ENCODE measurements around the gene DAD1. TPM values are rescaled to one million over a fixed set of nuclear protein-coding genes. Genes with fewer than 3 reads are reported as not detected.
"Not testable (repeated sequence)": the region's sequence is repeated elsewhere in the genome, so short reads cannot be mapped to it uniquely, and the experiment has no call there.

Gene DAD1
- total RNA-seq, 1 experiment from 2014 or later, result 166 TPM

GRCh38 chr14:22623047-22623446 lies 34.0 kb upstream of the DAD1 start:
- Mint-ChIP-seq H3K4me1 (ENCODE audit: insufficient read depth, unreplicated experiment) (no peaks in the 10 kb centered on the region), H3K27ac (ENCODE audit: low read depth, unreplicated experiment) (no peak overlapping the region), H3K4me3 (ENCODE audit: unreplicated experiment) (no peak overlapping the region), H3K27me3 (ENCODE audit: insufficient read depth, unreplicated experiment) (no peaks in the 10 kb centered on the region), H3K36me3 (ENCODE audit: insufficient read depth, unreplicated experiment) (no peaks in the 10 kb centered on the region), H3K9me3 (ENCODE audit: unreplicated experiment) (no peaks in the 10 kb centered on the region)
- ChIA-PET POLR2A (no interaction called here), CTCF (no interaction called here)
- intact Hi-C loops (cut with micrococcal nuclease), result no loop called here
- BruUV-seq (replicated peaks), result no TSS peak
- no peak for TF ChIP-seq CTCF (IDR thresholded peaks at IDR 0.05; ENCODE audit: unreplicated experiment)
- DNase-seq (ENCODE audit: unreplicated experiment), result no peak

GRCh38 chr14:22622255-22622654 lies 33.2 kb upstream of the DAD1 start:
- no peaks in the 10 kb centered on the region for H3K9me3 Mint-ChIP-seq (ENCODE audit: unreplicated experiment)
- H3K36me3 Mint-ChIP-seq (ENCODE audit: insufficient read depth, unreplicated experiment), result no peaks in the 10 kb centered on the region
- CTCF ChIA-PET, result no interaction called here
- H3K4me3 Mint-ChIP-seq (ENCODE audit: unreplicated experiment), result no peak overlapping the region
- TF ChIP-seq CTCF (IDR thresholded peaks at IDR 0.05; ENCODE audit: unreplicated experiment), result no peak
- no peak overlapping the region for H3K27ac Mint-ChIP-seq (ENCODE audit: low read depth, unreplicated experiment)
- no peak for DNase-seq (ENCODE audit: unreplicated experiment)
- no peaks in the 10 kb centered on the region for H3K4me1 Mint-ChIP-seq (ENCODE audit: insufficient read depth, unreplicated experiment)
- no peaks in the 10 kb centered on the region for H3K27me3 Mint-ChIP-seq (ENCODE audit: insufficient read depth, unreplicated experiment)
- POLR2A ChIA-PET, result no interaction called here
- BruUV-seq (replicated peaks), result no TSS peak
- intact Hi-C loops (cut with micrococcal nuclease), result no loop called here

DNA sequence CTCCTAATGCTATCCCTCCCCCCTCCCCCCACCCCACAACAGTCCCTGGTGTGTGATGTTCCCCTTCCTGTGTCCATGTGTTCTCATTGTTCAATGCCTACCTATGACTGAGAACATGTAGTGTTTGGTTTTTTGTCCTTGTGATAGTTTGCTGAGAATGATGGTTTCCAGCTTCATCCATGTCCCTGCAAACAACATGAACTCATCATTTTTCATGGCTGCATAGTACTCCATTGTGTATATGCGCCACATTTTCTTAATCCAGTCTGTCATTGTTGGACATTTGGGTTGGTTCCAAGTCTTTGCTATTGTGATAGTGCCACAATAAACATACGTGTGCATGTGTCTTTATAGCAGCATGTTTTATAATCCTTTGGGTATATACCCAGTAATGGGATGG lies 26.7 kb upstream of the DAD1 start:
- H3K9me3 Mint-ChIP-seq (ENCODE audit: unreplicated experiment); POLR2A ChIA-PET; H3K4me3 Mint-ChIP-seq (ENCODE audit: unreplicated experiment); BruUV-seq (replicated peaks); H3K27ac Mint-ChIP-seq (ENCODE audit: low read depth, unreplicated experiment); DNase-seq (ENCODE audit: unreplicated experiment); H3K27me3 Mint-ChIP-seq (ENCODE audit: insufficient read depth, unreplicated experiment); CTCF ChIA-PET: not testable (repeated sequence)
- H3K4me1 Mint-ChIP-seq (ENCODE audit: insufficient read depth, unreplicated experiment), result peaks cover 20% of the 10 kb centered on the region
- intact Hi-C loops (cut with micrococcal nuclease), result loop anchor here (2.0 kb wide), 1 partner anchor 31 kb away; no protein-coding TSS in a partner anchor
- peaks cover 16% of the 10 kb centered on the region for H3K36me3 Mint-ChIP-seq (ENCODE audit: insufficient read depth, unreplicated experiment)

- CTCF ChIA-PET, result interaction anchor here (0.6 to 3.2 kb wide), 4 partner anchors 15 to 152 kb away, joined by 3 to 26 read pairs (median 11); partner anchors contain the start of genes ABHD4 and OXA1L
- H3K27me3 Mint-ChIP-seq (ENCODE audit: insufficient read depth, unreplicated experiment), result no peaks in the 10 kb centered on the region
- BruUV-seq (replicated peaks), result no TSS peak
- peaks cover 31% of the 10 kb centered on the region for H3K36me3 Mint-ChIP-seq (ENCODE audit: insufficient read depth, unreplicated experiment)
- H3K4me1 Mint-ChIP-seq (ENCODE audit: insufficient read depth, unreplicated experiment), result peaks cover 20% of the 10 kb centered on the region
- DNase-seq (ENCODE audit: unreplicated experiment), result peak; percentile 91
- H3K27ac Mint-ChIP-seq (ENCODE audit: low read depth, unreplicated experiment), result peak overlapping the region; percentile 63
- intact Hi-C loops (cut with micrococcal nuclease), result loop anchor here (2.0 kb wide), 1 partner anchor 32 kb away; no protein-coding TSS in a partner anchor
- no peak overlapping the region for H3K4me3 Mint-ChIP-seq (ENCODE audit: unreplicated experiment)
- no peak for TF ChIP-seq CTCF (IDR thresholded peaks at IDR 0.05; ENCODE audit: unreplicated experiment)
- POLR2A ChIA-PET, result interaction anchor here (0.6 to 2.2 kb wide), 3 partner anchors 10 to 27 kb away, joined by 4 to 14 read pairs (median 4); partner anchors contain the start of gene ABHD4
- H3K9me3 Mint-ChIP-seq (ENCODE audit: unreplicated experiment), result no peaks in the 10 kb centered on the region
These were observed 25.3 kb upstream of the DAD1 start for GRCh38 chr14:22614240-22614799.

Measured in MCF 10A (cell line).